ELF-1 (cell line): ENCODE results near the gene SEMA4D.

ENCODE experiments used
- DNase-seq: peaks from one replicate; pipeline ENCODE4 v3.0.0-alpha.2; 2016; ENCODE audit warnings: low read depth, low spot score

Gene SEMA4D

GRCh38 chr9:89315482-89315881 lies 182.4 kb downstream of the SEMA4D start:
- no peak for DNase-seq

GRCh38 chr9:89314955-89315354 lies 183.0 kb downstream of the SEMA4D start:
- no peak for DNase-seq

- no peak for DNase-seq
Observed at GRCh38 chr9:89313842-89314241, 184.1 kb downstream of the SEMA4D start.

GRCh38 chr9:89312222-89312571 lies 185.7 kb downstream of the SEMA4D start:
- DNase-seq: peak; percentile 36

- DNase-seq: peak; percentile 39
Observed at GRCh38 chr9:89311346-89312221, 186.3 kb downstream of the SEMA4D start.
